ENCODE data around the gene GSDME. TPM values are rescaled to one million over a fixed set of nuclear protein-coding genes. Genes with fewer than 3 reads are reported as not detected.

The GSDME gene
- polyA plus RNA-seq, 1 of the 3 experiments (the other 2 are of a cell fraction): 109 TPM

DNA sequence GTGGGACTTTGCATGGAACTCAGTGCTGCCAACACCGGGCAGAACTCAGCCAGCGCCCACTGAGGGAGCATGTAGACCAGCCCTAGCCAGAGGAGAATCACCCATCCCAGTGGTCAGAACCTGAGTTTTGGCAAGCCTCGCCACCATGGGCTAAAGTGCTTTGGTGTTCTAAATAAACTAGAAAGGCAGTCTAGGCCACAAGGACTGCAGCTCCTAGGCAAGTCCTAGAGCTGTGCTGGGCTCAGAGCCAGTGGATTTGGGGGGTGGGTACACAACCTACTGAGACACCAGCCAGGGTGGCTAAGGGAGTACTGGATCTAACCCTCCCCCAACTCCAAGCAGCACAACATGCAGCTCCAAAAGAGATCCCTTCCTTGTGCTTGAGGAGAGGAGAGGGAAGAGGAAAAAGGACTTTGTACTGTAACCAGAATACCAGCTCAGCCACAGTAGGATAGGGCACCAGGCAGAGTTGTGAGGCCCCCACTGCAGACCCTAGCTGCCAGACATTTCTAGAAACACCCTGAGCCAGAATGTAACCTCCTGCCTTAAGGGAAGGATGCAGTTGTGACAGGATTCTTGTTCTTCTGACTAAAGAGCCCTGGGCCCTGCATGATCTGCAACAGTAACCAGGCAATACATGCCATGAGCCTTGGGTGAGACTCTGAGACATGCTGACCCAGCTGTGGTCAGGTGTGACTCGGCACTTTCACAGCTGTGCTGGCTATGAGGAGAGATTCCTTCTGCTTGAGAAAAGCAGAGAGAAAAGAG is 24.4 kb downstream of the GSDME start:
- Histone ChIP-seq H3K27me3 (ENCODE audit: insufficient read depth) (no peaks in the 10 kb centered on the region), H3K9me2 (no peaks in the 10 kb centered on the region), H3K4me1 (ENCODE audit: control insufficient read depth in 1 of 2, insufficient read depth in 2 of 2, low read depth in 1 of 2, low read length in 1 of 2) (peaks cover 7 to 27% of the 10 kb centered on the region in 2 experiments; a peak in 2 of 4 replicates), H3K4me2 (0 out of 2 replicates have a peak overlapping the region, but pooled peaks have one; percentile 6), H3K9ac (no peak overlapping the region), H3K79me2 (ENCODE audit: insufficient read depth) (peaks cover 42% of the 10 kb centered on the region; the same call in 1 of the 2 replicates), H3K9me3 (peaks cover 4% of the 10 kb centered on the region; the same call in 1 of the 2 replicates), H2AFZ (ENCODE audit: low read depth) (no peak overlapping the region), H3K4me3 (ENCODE audit: low read depth in 2 of 2, low read length in 1 of 2) (no peak overlapping the region), H3K36me3 (replicated peaks in 1 of 2; ENCODE audit: control insufficient read depth in 1 of 2, insufficient read depth in 2 of 2, low read length in 1 of 2) (peaks cover 6 to 17% of the 10 kb centered on the region in 2 experiments), H3F3A (replicated peaks; ENCODE audit: insufficient read depth) (no peaks in the 10 kb centered on the region), H3K27ac (ENCODE audit: low read depth in 2 of 2, low read length in 1 of 2) (no peak overlapping the region), H4K20me1 (ENCODE audit: insufficient read depth) (no peaks in the 10 kb centered on the region)
- ChIA-PET POLR2A (no interaction called here), CTCF (no interaction called here)
- TF ChIP-seq, protein P1, sequence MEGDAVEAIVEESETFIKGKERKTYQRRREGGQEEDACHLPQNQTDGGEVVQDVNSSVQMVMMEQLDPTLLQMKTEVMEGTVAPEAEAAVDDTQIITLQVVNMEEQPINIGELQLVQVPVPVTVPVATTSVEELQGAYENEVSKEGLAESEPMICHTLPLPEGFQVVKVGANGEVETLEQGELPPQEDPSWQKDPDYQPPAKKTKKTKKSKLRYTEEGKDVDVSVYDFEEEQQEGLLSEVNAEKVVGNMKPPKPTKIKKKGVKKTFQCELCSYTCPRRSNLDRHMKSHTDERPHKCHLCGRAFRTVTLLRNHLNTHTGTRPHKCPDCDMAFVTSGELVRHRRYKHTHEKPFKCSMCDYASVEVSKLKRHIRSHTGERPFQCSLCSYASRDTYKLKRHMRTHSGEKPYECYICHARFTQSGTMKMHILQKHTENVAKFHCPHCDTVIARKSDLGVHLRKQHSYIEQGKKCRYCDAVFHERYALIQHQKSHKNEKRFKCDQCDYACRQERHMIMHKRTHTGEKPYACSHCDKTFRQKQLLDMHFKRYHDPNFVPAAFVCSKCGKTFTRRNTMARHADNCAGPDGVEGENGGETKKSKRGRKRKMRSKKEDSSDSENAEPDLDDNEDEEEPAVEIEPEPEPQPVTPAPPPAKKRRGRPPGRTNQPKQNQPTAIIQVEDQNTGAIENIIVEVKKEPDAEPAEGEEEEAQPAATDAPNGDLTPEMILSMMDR (IDR thresholded peaks at IDR 0.05): no peak
- TF ChIP-seq, protein P2, sequence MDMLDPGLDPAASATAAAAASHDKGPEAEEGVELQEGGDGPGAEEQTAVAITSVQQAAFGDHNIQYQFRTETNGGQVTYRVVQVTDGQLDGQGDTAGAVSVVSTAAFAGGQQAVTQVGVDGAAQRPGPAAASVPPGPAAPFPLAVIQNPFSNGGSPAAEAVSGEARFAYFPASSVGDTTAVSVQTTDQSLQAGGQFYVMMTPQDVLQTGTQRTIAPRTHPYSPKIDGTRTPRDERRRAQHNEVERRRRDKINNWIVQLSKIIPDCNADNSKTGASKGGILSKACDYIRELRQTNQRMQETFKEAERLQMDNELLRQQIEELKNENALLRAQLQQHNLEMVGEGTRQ (IDR thresholded peaks at IDR 0.05; ENCODE audit: borderline replicate concordance, low read depth, low read length): no peak
- TF ChIP-seq GABPA (IDR thresholded peaks at IDR 0.05; ENCODE audit: low read depth) (no peak), FOXJ3 (CRISPR knock-in tag; IDR thresholded peaks at IDR 0.05) (no peak), EZH2phosphoT487 (IDR thresholded peaks at IDR 0.05; ENCODE audit: borderline replicate concordance, low read depth) (no peak), CHD2 (IDR thresholded peaks at IDR 0.05; ENCODE audit: low read length, partially characterized antibody) (no peak), RAD21 (IDR thresholded peaks at IDR 0.05; ENCODE audit: low read length) (no peak), TEAD4 (IDR thresholded peaks at IDR 0.05; ENCODE audit: borderline replicate concordance, insufficient read depth) (no peak), EP300 (IDR thresholded peaks at IDR 0.05; ENCODE audit: borderline replicate concordance in 1 of 2, low read depth in 1 of 2, low read length in 1 of 2) (no peak), RXRA (IDR thresholded peaks at IDR 0.05; ENCODE audit: borderline replicate concordance, low read depth) (no peak), YY1 (IDR thresholded peaks at IDR 0.05; ENCODE audit: low read depth) (no peak), ELF1 (IDR thresholded peaks at IDR 0.05) (no peak), FOSL2 (IDR thresholded peaks at IDR 0.05; ENCODE audit: borderline replicate concordance, low read depth) (no peak), RCOR1 (IDR thresholded peaks at IDR 0.05; ENCODE audit: low read length) (no peak), TCF12 (IDR thresholded peaks at IDR 0.05) (no peak), FOXM1 (IDR thresholded peaks at IDR 0.05; ENCODE audit: low read depth) (no peak), NFIC (IDR thresholded peaks at IDR 0.05; ENCODE audit: borderline replicate concordance) (no peak), MXI1 (IDR thresholded peaks at IDR 0.05; ENCODE audit: low read depth, low read length) (no peak)
- 81% methylated on average over 3 of the region's 4 CpGs for WGBS (ENCODE audit: low lambda C conversion rate)
- DNase-seq: no peak
